ENCODE data around the gene SEC16A. TPM values are rescaled to one million over a fixed set of nuclear protein-coding genes. Genes with fewer than 3 reads are reported as not detected.

The SEC16A gene
- total RNA-seq, 1 donor from 2014 or later = 94.5 TPM

DNA sequence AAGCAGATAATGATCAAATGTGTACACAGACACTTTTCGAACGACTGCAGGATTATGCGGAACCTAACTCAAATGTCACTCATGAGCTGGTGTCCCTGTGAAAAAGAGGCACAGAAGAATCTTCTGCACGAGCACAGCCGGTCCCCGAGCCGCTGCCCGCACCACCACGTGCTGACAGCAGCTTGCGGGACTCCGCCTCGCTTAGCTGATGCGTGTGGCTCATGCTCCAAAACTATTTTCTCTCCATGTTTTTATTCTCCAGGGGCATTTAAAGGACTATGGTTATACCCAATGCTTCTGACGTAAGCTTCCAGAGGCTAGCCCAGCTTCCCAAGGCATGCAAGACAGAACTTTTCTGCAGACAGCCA, 9.5 kb downstream of the SEC16A start:
- H3K27me3 Mint-ChIP-seq (ENCODE audit: low read depth, unreplicated experiment) = no peaks in the 10 kb centered on the region

DNA sequence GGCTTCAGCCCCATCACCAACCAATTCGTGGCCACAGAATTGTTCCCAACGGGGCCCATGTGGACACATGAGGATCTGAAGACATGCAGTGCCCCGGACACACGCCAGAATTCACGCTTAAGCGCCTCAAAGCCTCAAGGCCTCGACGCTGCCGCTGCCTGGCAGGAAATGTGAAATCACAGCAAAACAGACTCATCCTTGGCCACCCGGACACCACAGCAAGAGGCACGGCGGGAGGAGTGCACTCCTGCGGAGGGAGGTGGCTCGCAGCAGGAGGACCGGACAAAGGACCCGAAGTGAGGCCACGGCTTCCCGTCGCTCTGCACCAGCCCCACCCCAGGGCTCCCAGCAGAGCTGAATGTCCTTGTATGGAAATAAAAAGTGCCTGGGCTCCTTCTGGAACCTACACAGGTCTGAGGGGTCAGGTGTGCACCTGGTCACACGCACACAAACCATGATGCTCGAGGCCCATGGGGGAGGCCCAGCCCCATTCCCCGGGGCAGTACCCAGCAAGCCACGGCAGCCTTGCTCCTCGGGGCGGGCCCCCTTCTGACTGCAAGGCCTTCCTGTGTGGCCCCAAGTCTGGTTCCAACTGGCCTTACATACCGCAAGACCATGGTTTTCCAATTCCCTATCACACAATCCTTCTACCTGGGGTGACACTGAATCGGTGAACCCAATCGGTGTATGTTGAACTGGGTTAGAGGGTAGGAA, 10.0 kb downstream of the SEC16A start:
- Histone ChIP-seq H3K79me2 (ENCODE audit: insufficient read depth, low read length) (peaks cover 97% of the 10 kb centered on the region), H3K36me3 (ENCODE audit: insufficient read depth, low read length) (peaks cover 51% of the 10 kb centered on the region), H4K20me1 (ENCODE audit: insufficient read depth, low read length) (peaks cover 100% of the 10 kb centered on the region), H3K4me2 (ENCODE audit: low read length) (no peak overlapping the region), H3K4me1 (ENCODE audit: insufficient read depth, low read length) (no peaks in the 10 kb centered on the region), H3K27ac (ENCODE audit: low read depth, low read length) (no peak overlapping the region), H3K4me3 (ENCODE audit: insufficient read depth, low read depth, low read length) (no peak overlapping the region), H3K9me3 (ENCODE audit: insufficient read depth, low read depth, low read length) (no peaks in the 10 kb centered on the region), H2AFZ (ENCODE audit: low read depth, low read length) (no peak overlapping the region), H3K27me3 (ENCODE audit: insufficient read depth, low read length) (no peaks in the 10 kb centered on the region), H3K9ac (ENCODE audit: low read length) (no peak overlapping the region)
- no peak for FAIRE-seq
- no peaks in the 10 kb centered on the region for H3K27me3 Mint-ChIP-seq (ENCODE audit: low read depth, unreplicated experiment)
- H3K36me3 Mint-ChIP-seq (ENCODE audit: low read depth, unreplicated experiment) = peaks cover 11% of the 10 kb centered on the region
- no peaks in the 10 kb centered on the region for H3K9me3 Mint-ChIP-seq (ENCODE audit: unreplicated experiment)
- no peak overlapping the region for H3K27ac Mint-ChIP-seq (ENCODE audit: unreplicated experiment)
- TF ChIP-seq, protein P1, sequence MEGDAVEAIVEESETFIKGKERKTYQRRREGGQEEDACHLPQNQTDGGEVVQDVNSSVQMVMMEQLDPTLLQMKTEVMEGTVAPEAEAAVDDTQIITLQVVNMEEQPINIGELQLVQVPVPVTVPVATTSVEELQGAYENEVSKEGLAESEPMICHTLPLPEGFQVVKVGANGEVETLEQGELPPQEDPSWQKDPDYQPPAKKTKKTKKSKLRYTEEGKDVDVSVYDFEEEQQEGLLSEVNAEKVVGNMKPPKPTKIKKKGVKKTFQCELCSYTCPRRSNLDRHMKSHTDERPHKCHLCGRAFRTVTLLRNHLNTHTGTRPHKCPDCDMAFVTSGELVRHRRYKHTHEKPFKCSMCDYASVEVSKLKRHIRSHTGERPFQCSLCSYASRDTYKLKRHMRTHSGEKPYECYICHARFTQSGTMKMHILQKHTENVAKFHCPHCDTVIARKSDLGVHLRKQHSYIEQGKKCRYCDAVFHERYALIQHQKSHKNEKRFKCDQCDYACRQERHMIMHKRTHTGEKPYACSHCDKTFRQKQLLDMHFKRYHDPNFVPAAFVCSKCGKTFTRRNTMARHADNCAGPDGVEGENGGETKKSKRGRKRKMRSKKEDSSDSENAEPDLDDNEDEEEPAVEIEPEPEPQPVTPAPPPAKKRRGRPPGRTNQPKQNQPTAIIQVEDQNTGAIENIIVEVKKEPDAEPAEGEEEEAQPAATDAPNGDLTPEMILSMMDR (IDR thresholded peaks at IDR 0.05; ENCODE audit: insufficient read depth, low read depth, low read length) = no peak
- TF ChIP-seq EZH2 (IDR thresholded peaks at IDR 0.05; ENCODE audit: insufficient read depth, low read length) = no peak
- no peak overlapping the region for H3K4me3 Mint-ChIP-seq (ENCODE audit: unreplicated experiment)
- peaks cover under 1% of the 10 kb centered on the region for H3K4me1 Mint-ChIP-seq (ENCODE audit: low read depth, unreplicated experiment)
- DNase-seq (ENCODE audit: low read depth) = no peak

More for the DNA sequence above, 9.5 kb downstream of the SEC16A start:
- Histone ChIP-seq H3K4me1 (ENCODE audit: insufficient read depth, low read length) (no peaks in the 10 kb centered on the region), H3K27ac (ENCODE audit: low read depth, low read length) (no peak overlapping the region), H3K9me3 (ENCODE audit: insufficient read depth, low read depth, low read length) (no peaks in the 10 kb centered on the region), H2AFZ (ENCODE audit: low read depth, low read length) (no peak overlapping the region), H3K79me2 (ENCODE audit: insufficient read depth, low read length) (peaks cover 100% of the 10 kb centered on the region), H3K27me3 (ENCODE audit: insufficient read depth, low read length) (no peaks in the 10 kb centered on the region), H3K9ac (ENCODE audit: low read length) (no peak overlapping the region), H4K20me1 (ENCODE audit: insufficient read depth, low read length) (peaks cover 100% of the 10 kb centered on the region), H3K4me3 (ENCODE audit: insufficient read depth, low read depth, low read length) (no peak overlapping the region), H3K36me3 (ENCODE audit: insufficient read depth, low read length) (peaks cover 46% of the 10 kb centered on the region), H3K4me2 (ENCODE audit: low read length) (no peak overlapping the region)
- H3K27ac Mint-ChIP-seq (ENCODE audit: unreplicated experiment) = no peak overlapping the region
- FAIRE-seq (no peak), DNase-seq (ENCODE audit: low read depth) (no peak)
- H3K9me3 Mint-ChIP-seq (ENCODE audit: unreplicated experiment) = no peaks in the 10 kb centered on the region
- H3K4me3 Mint-ChIP-seq (ENCODE audit: unreplicated experiment) = no peak overlapping the region
- peaks cover 11% of the 10 kb centered on the region for H3K36me3 Mint-ChIP-seq (ENCODE audit: low read depth, unreplicated experiment)
- TF ChIP-seq EZH2 (IDR thresholded peaks at IDR 0.05; ENCODE audit: insufficient read depth, low read length) = no peak
- TF ChIP-seq, protein P1 (IDR thresholded peaks at IDR 0.05; ENCODE audit: insufficient read depth, low read depth, low read length) = no peak
- H3K4me1 Mint-ChIP-seq (ENCODE audit: low read depth, unreplicated experiment) = peaks cover 2% of the 10 kb centered on the region

GRCh38 chr9:136471802-136472487, 10.9 kb downstream of the SEC16A start:
- peaks cover 9% of the 10 kb centered on the region for H3K36me3 Mint-ChIP-seq (ENCODE audit: low read depth, unreplicated experiment)
- no peaks in the 10 kb centered on the region for H3K4me1 ChIP-seq (ENCODE audit: insufficient read depth, low read length)

More at GRCh38 chr9:136471802-136472487, 10.9 kb downstream of the SEC16A start:
- DNase-seq (ENCODE audit: low read depth) = no peak
- Histone ChIP-seq H3K9ac (ENCODE audit: low read length) (no peak overlapping the region), H3K27ac (ENCODE audit: low read depth, low read length) (no peak overlapping the region), H4K20me1 (ENCODE audit: insufficient read depth, low read length) (peaks cover 98% of the 10 kb centered on the region), H3K79me2 (ENCODE audit: insufficient read depth, low read length) (peaks cover 93% of the 10 kb centered on the region), H3K27me3 (ENCODE audit: insufficient read depth, low read length) (no peaks in the 10 kb centered on the region), H3K9me3 (ENCODE audit: insufficient read depth, low read depth, low read length) (no peaks in the 10 kb centered on the region), H3K4me2 (ENCODE audit: low read length) (no peak overlapping the region), H3K4me3 (ENCODE audit: insufficient read depth, low read depth, low read length) (no peak overlapping the region), H2AFZ (ENCODE audit: low read depth, low read length) (no peak overlapping the region), H3K36me3 (ENCODE audit: insufficient read depth, low read length) (peaks cover 55% of the 10 kb centered on the region)
- no peak for TF ChIP-seq EZH2 (IDR thresholded peaks at IDR 0.05; ENCODE audit: insufficient read depth, low read length)
- TF ChIP-seq, protein P1 (IDR thresholded peaks at IDR 0.05; ENCODE audit: insufficient read depth, low read depth, low read length) = no peak
- no peaks in the 10 kb centered on the region for H3K27me3 Mint-ChIP-seq (ENCODE audit: low read depth, unreplicated experiment)
- FAIRE-seq = no peak
- H3K27ac Mint-ChIP-seq (ENCODE audit: unreplicated experiment) = peak overlapping the region; percentile 18
- H3K4me1 Mint-ChIP-seq (ENCODE audit: low read depth, unreplicated experiment) = no peaks in the 10 kb centered on the region
- no peaks in the 10 kb centered on the region for H3K9me3 Mint-ChIP-seq (ENCODE audit: unreplicated experiment)
- no peak overlapping the region for H3K4me3 Mint-ChIP-seq (ENCODE audit: unreplicated experiment)
